22Rv1 (cell line): ENCODE results near the gene SLC39A12.

Source experiments
- H3K27ac ChIP-seq: fragments of 450-650 bp; 2 replicates; pipeline ENCODE4 v1.5.1; 2017
- CTCF ChIP-seq: fragments of 450-650 bp; IDR thresholded peaks from 2 replicates; pipeline ENCODE4 v1.5.1; 2017; ENCODE audit warnings: mild to moderate bottlenecking
- ZFX ChIP-seq: fragments of 450-650 bp; IDR thresholded peaks from 2 replicates; pipeline ENCODE4 v1.6.1; 2017; ENCODE audit warnings: antibody characterized with exemption, borderline replicate concordance

The SLC39A12 gene

GRCh38 chr10:17913604-17914003 lies 38.1 kb upstream of the SLC39A12 start:
- H3K27ac ChIP-seq, result no peak overlapping the region
- no peak for TF ChIP-seq CTCF
- no peak for TF ChIP-seq ZFX

DNA sequence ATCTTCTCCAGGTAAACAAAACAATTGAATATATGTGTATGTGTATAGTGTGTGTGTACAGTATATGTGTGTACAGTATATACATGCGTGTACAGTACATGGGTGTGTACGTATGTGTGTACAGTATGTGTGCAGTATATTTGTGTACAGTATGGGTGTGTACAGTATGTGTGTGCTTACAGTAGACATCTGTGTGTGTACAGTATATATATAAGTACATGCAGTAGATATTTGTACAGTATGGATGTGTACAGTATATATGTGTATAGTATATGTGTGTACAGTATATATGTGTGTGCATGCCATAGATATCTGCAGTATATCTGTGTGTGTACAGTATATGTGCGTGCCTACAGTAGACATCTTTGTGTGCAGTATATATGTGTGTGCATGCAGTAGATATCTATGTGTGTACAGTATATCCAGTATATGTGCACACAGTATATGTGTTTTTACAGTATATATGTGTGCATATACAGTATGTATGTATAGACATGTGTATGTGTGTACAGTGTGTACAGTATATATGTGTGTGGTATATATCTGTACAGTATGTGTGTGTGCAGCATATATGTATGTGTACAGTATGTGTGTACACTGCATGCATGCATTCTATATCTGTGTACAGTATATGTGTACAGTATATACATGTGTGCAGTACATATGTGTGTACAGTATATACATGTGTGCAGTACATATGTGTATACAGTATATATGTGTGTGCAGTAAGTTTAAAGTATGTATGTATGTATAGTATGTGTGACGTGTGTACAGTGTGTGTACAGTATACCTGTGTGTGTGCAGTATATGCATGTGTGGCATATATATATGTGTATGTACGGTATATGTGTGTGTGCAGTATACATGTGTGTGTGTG lies 37.3 kb upstream of the SLC39A12 start:
- H3K27ac ChIP-seq, result no peak overlapping the region
- TF ChIP-seq ZFX, result no peak
- no peak for TF ChIP-seq CTCF

- TF ChIP-seq CTCF (no peak), ZFX (no peak)
- no peak overlapping the region for H3K27ac ChIP-seq
Observed at GRCh38 chr10:17915181-17915580, 36.5 kb upstream of the SLC39A12 start.

- no peak overlapping the region for H3K27ac ChIP-seq
- no peak for TF ChIP-seq CTCF
- TF ChIP-seq ZFX, result no peak
Observed at GRCh38 chr10:17918187-17918903, 33.4 kb upstream of the SLC39A12 start.

DNA sequence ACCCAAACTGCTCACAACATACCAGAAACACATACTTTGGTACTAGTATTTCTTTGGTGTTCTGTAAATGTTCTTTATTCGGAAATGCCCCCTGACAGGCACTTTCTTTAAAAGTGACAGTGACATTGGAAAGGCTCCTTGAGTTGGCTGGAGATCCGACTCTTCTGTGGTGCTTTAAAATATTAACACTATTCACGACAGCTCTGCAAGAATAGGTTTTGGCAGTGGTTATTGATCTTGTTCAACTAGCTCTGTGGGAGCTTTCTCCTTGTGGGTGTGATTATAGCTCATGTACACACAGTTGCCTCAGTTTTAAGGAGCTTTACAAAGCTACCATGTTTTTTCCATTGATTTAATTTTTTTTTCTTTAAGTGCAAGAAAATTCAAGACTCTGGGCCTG lies 30.3 kb upstream of the SLC39A12 start:
- TF ChIP-seq CTCF, result no peak
- no peak for TF ChIP-seq ZFX
- H3K27ac ChIP-seq, result no peak overlapping the region

GRCh38 chr10:17923728-17924127 lies 28.0 kb upstream of the SLC39A12 start:
- TF ChIP-seq CTCF, result no peak
- TF ChIP-seq ZFX, result no peak
- H3K27ac ChIP-seq, result no peak overlapping the region
